CD4-positive, alpha-beta T cell treated with Interleukin-6 for 4 hours (primary cell): ENCODE data around the gene HEPACAM.

ENCODE experiments used
- DNase-seq: peaks from one replicate; pipeline ENCODE4 v3.0.0-alpha.2; 2020; ENCODE audit warnings: mixed read lengths

HEPACAM gene

DNA sequence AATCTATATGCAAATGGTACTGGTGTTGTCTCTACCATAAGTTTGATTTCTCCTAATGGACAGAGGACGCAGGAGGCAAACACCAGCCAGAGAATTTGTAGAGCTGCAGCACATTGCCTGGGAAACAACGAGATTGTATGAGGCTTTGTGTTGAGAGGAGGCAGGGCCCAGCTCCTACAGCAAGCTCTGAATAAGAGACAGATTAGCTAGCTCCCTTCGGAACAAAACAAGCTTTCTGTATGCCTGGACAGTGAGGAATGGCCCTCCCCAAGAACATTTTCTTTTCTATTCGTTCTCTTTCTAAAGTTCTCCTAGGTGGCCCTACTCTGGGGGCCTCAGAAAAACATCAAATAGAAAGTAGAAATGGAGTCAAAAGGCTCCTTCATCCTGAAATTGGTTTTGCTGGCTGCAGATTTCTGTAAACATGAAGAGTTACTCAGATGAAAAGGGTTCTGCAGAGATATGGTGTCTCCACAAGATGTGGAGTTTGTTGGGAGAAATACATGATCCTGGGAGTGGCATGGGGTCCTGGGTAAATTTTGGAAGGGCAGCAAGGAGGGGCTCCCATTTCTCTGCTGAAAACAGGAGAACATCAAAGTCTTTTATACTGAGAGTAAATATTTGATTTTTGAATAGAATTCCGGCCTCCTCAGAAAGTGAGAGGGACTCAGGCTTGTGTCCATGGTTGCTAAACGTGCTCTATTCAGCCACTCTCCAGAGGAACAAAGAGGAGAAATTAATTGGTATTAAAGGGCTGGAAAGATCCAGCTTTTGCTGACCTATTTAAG, 6.8 kb upstream of the HEPACAM start:
- DNase-seq, result no peak

DNA sequence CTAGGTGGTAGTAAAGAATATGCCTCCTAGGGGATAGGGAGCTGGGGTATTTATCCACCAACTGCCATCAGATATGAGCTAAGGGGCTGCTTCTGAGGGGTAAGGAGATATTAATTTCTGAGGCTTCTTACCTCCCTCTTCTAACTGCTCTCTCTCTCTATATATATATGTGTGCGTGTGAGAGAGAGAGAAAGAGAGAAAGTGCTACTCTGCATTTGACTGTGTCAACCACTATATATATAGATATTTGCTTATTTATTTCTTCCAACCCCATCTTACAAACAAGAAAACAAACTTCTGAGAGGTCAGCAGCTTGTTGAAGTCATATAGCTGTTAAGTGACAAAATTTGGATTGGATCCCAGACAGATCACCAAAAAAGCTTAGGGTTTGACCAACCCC, 5.9 kb upstream of the HEPACAM start:
- no peak for DNase-seq

DNA sequence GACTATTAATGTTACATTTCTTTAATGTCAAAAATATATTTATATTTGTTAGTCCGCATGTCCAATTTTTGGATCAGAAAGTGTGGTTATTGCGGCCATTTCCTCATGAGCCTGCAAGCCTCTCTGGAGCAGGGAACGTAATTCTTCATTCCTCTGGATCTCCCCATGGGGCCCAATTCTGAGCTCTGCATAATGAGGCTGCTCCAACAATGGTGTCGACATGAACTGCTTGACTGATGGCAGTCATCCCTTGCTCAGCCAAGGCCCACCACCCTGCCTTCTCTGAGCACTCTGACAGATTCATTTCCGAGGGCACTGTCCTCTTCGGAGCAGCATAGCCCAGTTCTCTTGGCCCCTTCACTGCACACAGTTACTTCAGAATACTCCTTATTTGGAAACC, 3.1 kb upstream of the HEPACAM start:
- DNase-seq, result no peak

DNA sequence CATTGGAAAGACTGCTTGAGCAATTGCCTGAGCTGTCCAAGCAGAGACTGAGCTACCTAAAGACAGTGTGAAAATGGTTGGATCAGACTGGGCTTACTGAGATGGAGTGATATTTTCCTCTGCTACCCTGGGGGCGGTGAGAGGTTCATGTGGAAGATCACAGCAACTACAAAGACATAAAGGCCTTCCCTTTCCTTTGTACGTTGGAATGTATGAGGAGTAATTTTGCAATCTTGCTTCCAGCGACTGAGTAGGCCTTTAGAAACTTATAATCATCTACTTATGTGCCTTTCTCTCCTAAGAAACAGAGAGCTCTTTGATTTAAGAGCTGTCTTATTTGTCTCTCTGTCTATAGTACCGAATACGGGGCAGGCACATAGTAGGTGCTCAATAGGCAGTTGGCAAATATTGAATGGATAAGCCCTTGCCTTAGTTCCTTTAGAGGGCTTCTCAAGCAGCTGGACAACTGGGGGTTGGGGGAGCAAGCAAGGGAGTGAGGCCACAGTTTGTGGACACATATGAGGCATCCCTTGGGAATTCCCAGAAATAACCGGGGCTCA, 2.4 kb upstream of the HEPACAM start:
- no peak for DNase-seq

DNA sequence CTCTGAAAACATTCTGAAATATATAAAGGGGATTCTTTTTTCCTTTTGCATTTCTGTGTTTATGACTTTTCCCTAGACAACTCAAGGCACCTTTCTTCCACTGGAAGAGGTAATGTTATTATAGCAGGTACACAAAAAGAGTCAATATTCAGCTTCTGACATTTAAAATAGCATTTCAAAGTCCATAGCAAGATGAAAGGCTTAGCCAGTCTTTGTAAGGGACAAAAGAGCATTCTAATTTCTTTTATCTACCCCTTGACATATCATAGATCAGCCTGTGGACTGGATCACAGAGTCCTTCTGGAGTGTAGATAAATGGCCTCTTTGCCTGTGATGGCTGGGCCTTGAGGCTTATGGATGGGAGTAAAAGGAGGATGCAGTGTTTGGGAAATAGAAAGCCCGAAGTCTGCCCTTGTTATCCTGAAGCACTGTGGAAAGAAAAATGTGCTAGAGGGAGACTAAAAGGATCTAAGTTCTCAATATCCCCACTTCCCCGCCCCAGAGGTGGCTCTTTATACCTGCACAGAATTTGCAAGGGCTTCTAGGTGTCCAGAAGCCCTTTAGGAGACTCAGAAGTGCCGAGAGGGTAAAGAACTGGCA, 1.6 kb upstream of the HEPACAM start:
- no peak for DNase-seq

DNA sequence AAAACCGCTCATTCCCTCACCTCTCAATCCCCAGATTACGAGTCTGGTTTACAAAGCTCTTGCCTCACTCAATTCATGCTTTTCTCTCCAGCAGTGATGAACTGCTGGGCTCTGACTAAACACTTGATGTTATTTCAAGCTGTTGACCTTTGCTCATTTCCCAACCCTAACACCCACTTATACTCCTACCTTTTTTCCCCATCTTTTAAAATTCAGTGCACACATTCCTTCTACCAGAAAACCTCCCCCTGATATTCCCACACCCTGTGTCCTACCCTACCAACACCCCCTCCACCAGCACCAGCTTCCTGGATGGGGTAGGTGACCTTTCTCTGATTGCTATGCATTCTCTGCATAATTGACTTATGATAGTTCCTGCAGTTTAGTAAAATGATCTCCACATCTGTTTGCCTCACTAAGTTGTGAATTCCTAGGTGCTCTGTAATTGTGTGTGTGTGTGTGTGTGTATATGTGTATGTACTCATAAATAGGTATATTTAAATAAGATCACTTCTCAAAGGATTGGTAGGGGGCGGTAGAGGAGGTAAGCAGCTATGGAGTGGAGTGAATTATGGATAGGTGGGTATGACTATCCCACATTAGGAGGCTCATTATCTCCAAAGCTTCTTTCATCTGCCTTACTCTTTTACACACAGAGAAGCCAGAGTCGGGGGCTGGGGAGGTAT, 842 bp downstream of the HEPACAM start:
- DNase-seq, result no peak

DNA sequence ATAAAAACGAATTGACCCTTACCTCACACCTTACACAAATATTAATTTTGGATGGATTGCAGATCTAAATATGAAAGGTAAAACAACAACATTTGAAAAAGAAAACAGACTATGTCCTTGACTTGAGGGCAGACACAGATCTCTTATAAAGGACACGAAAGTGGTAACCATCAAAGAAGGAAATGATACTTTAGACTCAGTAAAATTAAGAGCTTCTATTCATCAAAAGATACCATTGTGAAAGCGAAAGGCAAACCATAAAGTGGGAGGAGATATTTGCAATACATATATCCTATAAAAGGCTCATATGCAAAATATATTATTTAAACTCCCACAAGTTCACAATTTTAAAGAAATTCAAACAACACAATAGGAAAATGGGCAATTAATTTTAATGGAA, 5.0 kb downstream of the HEPACAM start:
- no peak for DNase-seq

DNA sequence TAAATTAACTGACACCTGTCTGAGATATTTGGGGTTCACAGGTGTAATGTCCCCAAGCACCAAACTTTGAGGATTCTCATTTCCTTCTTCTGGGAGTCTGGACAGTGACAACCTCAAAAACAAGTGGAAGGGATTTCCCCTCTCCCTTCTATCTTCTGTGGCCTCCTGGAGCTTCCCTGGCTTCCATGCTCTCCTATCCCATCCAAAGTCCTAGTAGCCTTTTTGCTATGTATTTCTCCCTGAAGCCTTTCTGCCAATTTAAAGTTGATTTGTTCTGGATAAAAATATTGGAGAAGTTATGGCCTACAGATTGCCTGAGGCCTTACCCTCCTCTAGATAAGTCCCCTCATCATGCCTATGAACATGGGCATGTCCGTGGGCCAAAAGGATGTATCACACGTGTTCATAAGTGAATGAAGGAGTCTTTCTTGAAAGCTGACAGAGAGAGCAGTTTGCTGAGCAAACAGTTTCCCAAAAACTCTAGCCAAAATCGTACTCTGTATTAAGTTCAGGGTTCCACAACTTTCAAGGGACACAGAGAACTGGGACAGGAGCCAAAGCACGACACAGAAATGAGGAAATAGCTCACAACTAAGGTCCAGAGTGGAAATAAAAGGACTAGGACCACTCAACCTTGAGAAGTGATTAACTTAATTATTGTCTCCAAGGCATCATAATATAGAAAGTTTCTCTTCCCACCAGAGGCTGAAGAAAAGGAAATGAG, 6.7 kb downstream of the HEPACAM start:
- DNase-seq, result no peak

DNA sequence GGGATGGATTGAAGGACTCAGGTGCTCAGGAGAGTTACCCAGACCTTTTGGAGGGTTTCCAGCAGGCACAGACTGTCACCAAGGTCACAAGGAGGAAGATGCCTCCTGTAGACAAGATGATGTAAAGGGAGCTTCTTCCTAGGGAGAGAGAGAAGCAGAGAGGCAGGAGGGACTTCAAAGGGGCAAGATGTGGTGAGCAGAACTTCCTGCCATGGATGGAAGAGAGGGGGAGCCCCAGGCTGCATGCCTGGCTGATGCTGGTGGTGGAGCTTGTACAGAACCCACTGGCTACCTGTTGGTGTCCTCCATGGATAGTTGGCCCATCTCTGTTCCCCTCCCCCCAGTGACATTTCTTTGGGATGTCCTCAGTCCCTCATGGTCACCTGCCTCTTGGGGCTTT, 12.6 kb downstream of the HEPACAM start:
- peak; percentile 45 for DNase-seq

DNA sequence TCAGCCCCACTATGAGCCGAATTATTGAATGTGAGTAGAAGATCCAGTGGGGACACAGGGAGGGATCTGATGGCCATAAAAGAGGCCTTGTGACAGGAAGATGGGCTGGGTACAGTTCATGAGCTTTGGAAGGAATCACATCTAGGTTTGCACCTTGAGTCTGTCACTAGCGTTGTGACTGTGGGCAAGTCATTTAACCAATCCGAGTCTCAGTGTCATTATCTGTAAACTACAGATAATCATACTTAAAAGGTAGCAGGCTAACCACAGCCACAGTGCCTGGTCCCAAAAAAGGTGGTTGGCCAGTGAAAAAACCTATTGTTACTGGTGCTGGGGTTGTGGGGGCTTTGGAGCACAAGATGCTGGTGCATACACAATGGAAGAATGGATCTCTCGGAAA, 13.0 kb downstream of the HEPACAM start:
- DNase-seq, result no peak

DNA sequence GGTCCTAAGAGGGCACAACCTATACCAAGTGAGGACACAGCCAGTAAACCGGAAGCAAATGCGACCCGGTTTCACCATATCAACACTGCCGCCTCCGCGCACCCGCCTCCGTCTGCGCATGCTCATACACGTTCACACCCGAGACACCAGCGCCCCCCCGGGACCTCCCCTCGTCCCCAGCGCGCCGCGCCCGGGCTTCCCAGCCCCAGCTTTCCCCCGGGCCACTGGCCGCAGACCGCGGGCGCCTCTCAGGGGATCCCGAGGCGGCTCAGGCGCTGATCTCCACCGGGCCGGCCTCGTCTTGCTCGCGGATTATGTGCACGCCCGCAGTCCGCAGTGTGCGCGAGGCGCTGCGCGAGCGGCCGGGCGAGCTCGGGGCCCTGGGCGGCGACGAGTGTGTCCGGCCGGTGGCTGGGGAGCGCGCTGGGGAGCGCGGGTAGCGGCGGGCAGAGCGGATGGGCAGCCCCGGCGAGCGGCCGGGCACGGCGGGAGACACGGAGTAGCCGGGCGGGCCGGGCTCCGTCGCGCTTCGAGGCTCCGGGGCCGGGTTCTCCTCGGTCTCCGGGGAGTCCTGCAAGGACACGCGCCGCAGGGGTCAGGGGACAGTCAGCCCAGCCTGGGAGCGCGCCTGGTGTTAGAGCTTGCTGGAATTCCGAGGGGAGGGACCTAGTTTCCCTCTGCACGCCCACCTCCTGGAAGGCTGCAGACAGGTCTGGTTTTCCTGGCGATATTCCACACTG, 14.8 kb downstream of the HEPACAM start:
- peak; percentile 91 for DNase-seq

DNA sequence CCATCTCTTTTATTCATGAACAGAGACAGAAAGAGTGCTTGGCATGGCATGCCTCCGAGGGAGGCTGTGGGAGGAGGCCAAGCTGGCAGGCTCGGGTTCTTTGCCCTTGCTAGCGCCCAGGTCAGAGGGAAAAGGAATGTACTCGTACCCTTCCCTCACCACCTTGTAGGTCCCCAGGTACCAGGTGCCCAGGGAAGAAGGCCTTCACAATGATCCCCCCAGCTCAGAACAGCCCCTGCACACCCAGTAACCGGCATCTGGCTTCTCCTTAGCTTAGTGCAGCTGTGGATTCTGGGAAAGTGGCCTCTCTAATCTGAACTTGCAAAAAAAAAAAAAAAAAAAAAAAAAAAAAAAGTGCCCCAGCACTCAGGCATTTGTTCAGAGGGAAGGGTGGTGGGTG, 15.5 kb downstream of the HEPACAM start:
- no peak for DNase-seq

DNA sequence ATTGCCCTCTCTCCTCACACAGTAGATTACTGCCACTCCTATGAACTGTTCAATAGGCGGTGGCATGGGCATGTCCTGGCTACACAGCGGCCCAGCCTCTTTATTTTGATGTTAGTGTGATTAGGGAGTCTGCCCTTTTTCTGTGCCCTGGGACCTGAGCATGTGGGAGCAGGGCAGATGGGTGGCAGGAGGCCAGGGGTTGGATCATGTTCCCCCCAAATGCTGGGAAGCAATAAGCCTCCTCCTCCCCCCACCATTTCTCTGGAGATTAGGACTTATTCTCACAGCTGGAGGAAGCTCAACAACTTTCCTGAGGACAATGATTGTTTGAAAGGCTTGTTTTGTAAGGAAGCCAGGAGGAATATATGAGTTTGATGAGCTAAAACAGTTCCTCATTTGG, 15.9 kb downstream of the HEPACAM start:
- DNase-seq, result no peak

DNA sequence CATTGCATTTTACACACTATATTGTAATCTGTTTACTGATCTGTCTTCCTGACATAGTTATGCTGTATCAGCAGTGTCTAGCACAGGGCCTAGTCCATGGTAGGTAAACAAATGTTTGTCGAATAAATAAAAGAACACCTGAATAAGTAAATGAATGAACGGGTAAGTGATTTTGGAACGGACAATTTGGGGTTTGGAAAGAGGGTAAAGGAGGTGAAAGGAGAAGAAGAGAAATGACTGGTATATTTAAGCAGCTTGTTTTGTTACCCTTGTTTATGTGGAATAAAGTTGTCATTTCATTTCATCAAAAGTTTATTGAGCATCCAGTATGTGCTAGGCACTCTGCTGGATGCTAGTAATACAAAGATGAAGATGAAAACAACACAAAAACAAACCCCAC, 16.9 kb downstream of the HEPACAM start, which contains the start of gene HEPN1:
TSS of gene HEPN1 (plus strand) at position 301 of the 400 bp plus-strand sequence.
- no peak for DNase-seq

DNA sequence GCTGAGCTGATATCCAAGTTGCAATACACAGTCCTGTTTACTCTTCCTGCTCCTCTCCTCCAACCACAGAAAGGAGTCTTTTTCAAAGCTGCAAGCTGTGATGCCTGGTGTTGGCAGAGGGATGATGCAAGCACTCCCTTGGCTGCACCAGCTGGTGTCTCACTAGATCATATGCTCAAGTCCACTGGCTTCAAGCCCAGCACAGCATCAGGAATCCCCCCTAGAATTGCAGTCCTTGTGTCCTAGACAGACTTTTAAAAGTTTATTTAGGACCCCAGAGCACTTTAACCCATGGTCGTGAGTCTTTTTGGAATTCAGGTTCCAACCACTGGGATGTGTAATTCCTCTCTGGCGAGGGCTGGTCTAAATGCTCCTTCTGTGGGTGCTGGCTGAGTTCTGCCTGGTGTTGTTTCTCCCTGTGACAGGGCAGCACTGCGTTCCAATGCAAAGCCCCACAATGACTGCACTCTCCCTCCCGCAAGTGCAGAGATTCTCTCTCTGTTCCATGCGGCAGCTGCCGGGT, 18.7 kb downstream of the HEPACAM start:
- DNase-seq, result no peak

DNA sequence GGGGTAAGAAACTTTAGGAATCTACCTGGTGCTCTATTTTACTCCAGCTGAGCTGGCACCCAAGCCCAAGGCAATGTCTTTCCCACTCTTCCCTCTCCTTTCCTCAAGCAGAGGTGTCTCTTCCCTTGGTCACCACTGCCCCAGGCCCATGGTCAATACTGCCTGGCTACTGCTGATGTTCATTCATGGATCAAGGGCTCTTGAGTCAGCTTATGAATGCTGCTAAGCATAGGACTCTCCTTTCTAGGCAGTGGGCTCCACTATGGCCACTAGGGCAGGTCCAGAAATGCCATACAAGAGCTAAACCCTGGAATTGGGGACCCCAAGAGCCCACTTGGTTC, 19.5 kb downstream of the HEPACAM start:
- DNase-seq, result no peak

DNA sequence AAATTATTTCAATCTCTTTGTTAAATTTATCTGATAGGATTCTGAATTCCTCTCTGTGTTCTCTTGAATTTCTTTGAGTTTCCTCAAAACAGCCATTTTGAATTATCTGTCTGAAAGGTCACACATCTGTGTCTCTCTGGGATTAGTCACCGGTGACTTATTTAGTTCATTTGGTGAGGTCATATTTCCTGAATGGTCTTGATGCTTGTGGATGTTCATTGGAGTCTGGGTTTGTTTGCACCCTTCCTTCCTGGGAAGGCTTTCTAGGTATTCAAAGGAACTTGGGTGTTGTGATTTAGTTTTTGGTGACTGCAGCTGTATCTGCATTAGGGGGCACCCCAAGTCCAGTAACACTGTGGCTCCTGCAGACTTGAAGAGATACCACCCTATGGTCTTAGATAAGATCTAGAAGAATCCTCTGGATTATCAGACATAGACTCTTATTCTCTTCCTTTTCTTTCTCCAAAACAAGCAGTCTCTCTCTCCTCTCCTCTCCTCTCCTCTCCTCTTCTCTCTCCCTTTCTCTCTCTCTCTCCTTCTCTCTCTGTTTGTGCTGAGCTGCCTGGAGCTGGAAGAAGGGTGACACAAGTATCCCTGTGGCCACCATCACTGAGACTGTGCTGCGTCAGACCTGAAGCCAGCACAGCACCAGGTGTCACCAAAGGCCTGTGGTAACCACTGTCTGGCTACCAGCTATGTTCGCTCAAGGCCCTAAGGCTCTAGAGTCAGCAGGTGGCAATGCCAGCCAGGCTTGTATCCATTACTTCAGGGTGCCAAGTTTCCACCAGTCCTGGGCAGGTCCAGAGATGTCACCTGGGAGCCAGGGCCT, 20.1 kb downstream of the HEPACAM start:
- DNase-seq, result peak; percentile 24

DNA sequence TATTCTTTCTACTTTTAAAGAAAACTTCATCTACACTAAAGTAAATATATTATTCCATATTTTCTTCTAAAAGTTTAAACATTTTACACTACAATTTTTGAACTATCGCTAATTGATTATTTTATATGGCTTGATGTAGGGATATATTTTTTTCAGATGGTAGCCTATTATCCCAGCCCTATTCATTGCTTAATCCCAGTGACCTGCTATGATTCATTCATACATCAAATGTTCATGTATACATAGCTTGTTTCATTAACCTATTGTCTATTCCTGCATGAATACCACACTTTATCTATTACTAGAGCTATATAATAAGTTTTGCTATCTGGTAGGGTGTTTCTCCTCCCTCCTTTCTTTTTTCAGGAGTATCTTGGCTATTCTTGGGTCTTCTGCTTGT, 33.2 kb downstream of the HEPACAM start:
- DNase-seq, result no peak

DNA sequence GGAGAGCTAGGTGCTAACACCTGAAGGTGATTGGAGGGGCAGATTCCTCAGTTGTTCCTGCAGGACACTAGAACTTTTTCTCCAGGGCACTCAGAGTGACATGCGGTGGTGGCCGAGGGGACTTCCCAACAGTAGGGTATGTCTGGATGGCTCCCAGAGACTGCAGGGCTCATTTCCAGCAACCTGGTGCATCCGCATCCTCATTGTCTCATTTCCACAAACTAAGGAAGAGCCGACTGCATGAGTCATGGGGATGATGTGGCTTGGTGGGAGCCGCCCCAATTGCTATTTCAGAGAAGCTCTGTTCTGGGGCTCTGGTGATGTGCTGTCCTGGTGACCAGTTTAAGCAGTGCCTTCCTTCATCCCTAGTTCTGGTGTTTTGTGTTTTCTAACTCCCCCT, 35.4 kb downstream of the HEPACAM start:
- DNase-seq, result no peak

DNA sequence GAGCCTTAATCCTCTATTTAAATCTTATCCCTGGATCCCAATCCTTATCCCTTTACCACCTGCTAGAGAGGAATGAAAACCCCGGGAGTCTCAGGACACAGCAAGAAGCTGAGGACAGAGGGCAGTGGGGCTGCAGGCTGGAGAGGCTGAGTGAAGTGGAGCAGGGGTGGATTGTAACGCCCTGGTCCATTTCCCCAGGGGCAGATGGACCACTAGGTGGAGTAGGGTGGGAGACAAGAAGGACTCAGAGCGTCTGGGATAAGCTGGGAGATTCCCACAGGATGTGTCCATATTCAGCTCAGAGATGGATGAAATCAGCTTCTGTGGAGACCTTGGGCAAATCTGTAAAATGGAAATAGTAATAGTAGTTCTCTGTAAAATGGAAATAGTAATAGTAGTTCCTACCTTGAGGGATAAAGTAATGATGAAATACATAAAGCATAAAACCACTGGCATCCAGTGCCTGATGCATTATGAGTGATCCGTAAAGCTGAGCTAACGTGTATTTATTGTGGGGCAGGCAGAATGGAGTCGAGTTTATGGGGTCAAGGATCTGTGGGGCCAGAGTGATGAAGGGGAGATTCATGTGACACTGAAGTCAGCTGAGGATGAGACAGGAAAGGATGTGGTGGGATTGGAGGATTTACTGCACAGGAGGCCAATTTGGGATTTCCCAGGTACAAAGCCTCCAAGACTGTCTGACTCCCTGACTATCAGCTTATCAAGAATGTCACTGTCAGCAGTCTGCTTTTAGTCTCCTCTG, 36.3 kb downstream of the HEPACAM start:
- no peak for DNase-seq

DNA sequence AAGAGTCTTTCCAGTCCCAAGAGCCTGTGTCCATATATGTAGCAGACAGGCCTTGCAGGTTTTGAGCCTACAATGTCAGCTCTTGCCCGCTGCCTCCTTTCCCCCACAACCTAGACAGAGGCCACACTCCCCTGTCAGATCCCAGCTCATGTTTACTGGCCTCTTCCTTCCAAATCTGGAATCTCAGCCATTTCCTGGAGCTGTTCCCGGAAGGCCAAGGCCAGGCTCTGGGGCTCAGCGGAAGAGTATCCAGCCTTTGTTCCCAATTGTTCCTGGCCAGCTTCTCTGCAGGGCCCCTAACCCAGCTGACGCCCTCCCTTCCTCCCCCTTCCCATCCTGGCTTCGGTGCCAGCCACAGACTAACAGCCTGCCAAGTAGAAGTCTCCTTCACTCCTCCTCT, 37.1 kb downstream of the HEPACAM start:
- no peak for DNase-seq
